Stimulated activated effector memory CD8-positive, alpha-beta T cell treated with anti-CD3 and anti-CD28 coated beads, Interleukin-12 subunit alpha, Interleukin-12 subunit beta, amount 100 ng/mL, for 72 hours (primary cell): ENCODE measurements around the gene YWHAG.
A peak's percentile ranks its signal among the peaks of the same experiment; 100 is the strongest.

Source experiments
- ATAC-seq: fragments of 150-1000 bp; cut with Tn5 transposase; 2 replicates; pipeline ENCODE4 v1.10.0; 2021
- DNase-seq, 2 donors: peaks; one replicate each; pipeline ENCODE4 v3.0.0; 2021 to 2022; ENCODE audit warnings: low spot score in 2 of 2
- H3K27ac Mint-ChIP-seq: one replicate; pipeline ENCODE4 v1.8.0; 2022; ENCODE audit warnings: mild to moderate bottlenecking, mixed read lengths
- H3K36me3 Mint-ChIP-seq: one replicate; pipeline ENCODE4 v1.8.0; 2022; ENCODE audit warnings: mild to moderate bottlenecking, mixed read lengths
- H3K4me1 Mint-ChIP-seq: one replicate; pipeline ENCODE4 v1.8.0; 2022; ENCODE audit warnings: mixed read lengths
- H3K4me3 Mint-ChIP-seq: one replicate; pipeline ENCODE4 v1.8.0; 2022; ENCODE audit warnings: mild to moderate bottlenecking, mixed read lengths
- H3K9me3 Mint-ChIP-seq: one replicate; pipeline ENCODE4 v1.8.0; 2022; ENCODE audit warnings: mixed read lengths

Gene YWHAG

DNA sequence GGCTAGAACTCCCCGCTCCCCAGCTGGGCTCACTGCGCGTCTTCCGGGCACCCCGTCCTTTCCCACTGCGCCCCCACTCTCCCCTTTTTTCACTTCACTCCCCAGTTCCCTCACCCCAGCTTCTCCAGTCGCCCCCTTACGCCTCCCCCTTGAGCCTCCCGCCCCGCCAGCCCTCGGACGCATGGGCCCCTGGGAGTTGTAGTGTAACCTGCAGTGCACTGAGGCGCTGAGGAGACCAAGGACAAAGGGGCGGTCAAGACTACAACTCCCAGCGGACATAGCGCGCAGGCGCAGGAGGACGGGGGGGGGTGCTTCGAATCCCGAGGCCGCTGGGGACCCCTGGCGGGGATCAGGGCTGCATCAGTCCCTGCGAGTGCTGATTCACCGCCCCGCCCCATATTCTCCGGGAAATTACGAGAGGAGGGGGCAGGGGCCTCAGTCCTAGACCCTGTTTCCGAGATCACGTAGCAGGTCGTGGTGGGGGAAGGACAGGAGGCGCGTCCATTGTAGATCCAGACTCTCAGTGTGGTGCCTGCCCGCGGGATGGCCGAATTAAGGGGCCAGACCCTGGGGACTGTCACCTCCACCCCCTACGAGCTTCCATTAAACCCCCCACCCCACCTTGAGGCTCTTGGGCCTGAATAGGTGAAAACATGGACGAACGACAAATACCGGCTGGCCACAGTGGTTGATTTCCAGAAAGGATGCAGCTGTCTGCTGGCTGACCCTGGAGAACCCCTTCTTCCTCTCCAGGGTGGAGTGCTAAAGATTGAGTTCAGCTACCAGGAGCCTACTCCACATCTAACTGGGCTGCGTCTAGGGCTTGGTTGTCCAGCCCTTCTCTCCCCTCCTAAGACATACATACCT lies 553 bp upstream of the YWHAG start:
- no peaks in the 10 kb centered on the region for H3K9me3 Mint-ChIP-seq
- H3K36me3 Mint-ChIP-seq: peaks cover 48% of the 10 kb centered on the region
- peaks cover 46% of the 10 kb centered on the region for H3K4me1 Mint-ChIP-seq
- peak overlapping the region; percentile 99 for H3K27ac Mint-ChIP-seq
- DNase-seq (peak in 1 of 2 donors; percentile 93), ATAC-seq (peak; percentile 97)
- H3K4me3 Mint-ChIP-seq: peak overlapping the region; percentile 91

DNA sequence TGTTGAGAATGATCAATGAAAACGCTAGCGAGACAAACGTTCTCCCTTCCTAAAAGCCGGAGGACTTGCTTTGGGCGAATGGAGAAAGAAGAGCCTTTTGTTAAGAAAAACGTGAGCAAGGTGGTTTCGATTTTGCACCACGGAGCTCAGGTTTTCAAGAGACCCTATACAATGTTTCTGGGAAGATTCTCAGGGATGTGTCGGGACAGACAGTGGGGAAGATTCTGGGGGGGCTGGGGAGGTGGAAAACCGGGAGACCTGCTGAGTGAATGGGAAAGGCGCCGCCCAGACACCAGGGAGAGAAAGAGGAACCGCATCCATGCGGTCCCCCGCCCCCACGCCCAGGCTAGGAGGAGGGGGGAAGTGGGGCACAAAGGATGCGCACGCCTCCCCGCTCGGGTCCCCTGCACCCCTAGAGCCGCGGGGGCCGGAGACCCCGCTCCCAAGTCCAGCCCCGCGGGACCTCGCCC lies 745 bp downstream of the YWHAG start:
- DNase-seq: no peak
- Mint-ChIP-seq H3K27ac (peak overlapping the region; percentile 99), H3K4me3 (peak overlapping the region; percentile 91), H3K4me1 (peaks cover 41% of the 10 kb centered on the region), H3K9me3 (no peaks in the 10 kb centered on the region), H3K36me3 (peaks cover 61% of the 10 kb centered on the region)
- no peak for ATAC-seq

DNA sequence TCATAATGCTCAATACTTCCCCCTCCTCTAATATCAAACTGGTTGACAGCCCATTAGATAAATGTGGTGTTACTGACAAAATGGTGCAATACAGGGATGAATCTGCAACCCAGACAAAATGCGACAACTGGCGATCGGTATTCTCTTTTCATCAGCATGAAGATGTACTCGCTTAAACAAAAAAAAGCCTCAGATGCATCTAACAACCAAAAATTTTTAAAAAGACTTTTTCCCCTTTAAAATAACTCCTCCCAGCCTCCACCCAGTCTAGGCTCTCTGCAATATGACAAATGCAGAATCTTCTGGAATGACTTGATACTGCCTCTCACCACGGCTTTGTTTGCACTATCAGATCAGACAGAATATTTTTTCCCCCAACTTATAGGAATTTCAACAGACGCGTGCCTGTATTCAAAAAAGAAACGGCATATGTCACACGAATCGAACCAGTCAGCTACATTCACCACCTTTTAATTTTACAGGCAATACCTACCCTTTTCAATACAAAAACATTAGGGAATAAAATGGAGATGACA lies 1.2 kb downstream of the YWHAG start:
- H3K4me1 Mint-ChIP-seq: peaks cover 44% of the 10 kb centered on the region
- no peak for ATAC-seq
- DNase-seq: no peak
- H3K4me3 Mint-ChIP-seq: peak overlapping the region; percentile 91
- peaks cover 66% of the 10 kb centered on the region for H3K36me3 Mint-ChIP-seq
- no peaks in the 10 kb centered on the region for H3K9me3 Mint-ChIP-seq
- H3K27ac Mint-ChIP-seq: peak overlapping the region; percentile 99

DNA sequence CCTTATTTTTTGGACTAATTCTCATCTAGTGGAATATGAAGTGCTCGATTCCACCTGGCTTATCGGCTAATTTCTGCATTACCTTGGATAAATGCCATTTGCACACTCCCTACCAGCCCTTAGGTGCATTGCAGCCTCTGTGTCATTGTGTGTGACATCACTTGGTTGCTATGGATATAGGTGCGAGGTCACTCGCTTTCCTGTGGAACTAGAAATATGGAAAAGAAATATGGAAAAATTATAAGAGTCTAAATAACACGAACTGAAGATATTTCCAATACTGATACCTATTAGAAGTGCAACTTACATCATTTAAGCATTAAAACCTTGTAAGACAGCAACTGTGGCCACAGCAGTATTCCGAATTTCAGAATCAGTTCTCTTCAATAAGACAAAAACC lies 2.0 kb downstream of the YWHAG start:
- Mint-ChIP-seq H3K36me3 (peaks cover 74% of the 10 kb centered on the region), H3K4me3 (peak overlapping the region; percentile 91), H3K4me1 (peaks cover 51% of the 10 kb centered on the region), H3K9me3 (no peaks in the 10 kb centered on the region), H3K27ac (peak overlapping the region; percentile 99)
- DNase-seq (no peak), ATAC-seq (no peak)

DNA sequence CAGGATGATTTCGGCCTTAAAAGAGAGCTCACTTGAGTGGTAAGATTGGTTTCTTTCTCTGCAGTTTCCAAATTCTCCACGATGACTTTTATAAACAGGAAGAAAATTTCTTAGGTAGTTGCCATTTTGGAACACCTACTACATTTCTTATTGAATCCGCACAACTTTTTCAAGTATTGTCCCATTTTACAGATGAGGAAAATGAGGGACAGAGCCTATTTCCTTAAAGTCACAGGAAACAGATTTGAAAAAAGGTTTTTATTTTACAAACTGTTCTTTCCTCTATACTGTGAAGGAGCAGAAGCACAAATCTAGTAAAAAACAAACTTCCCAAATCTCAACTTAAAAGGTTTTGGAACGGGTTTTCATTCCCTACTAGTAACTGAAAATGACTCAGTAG lies 2.7 kb downstream of the YWHAG start:
- Mint-ChIP-seq H3K27ac (no peak overlapping the region), H3K36me3 (peaks cover 81% of the 10 kb centered on the region), H3K4me1 (peaks cover 58% of the 10 kb centered on the region), H3K4me3 (no peak overlapping the region), H3K9me3 (no peaks in the 10 kb centered on the region)
- ATAC-seq: no peak
- no peak for DNase-seq

DNA sequence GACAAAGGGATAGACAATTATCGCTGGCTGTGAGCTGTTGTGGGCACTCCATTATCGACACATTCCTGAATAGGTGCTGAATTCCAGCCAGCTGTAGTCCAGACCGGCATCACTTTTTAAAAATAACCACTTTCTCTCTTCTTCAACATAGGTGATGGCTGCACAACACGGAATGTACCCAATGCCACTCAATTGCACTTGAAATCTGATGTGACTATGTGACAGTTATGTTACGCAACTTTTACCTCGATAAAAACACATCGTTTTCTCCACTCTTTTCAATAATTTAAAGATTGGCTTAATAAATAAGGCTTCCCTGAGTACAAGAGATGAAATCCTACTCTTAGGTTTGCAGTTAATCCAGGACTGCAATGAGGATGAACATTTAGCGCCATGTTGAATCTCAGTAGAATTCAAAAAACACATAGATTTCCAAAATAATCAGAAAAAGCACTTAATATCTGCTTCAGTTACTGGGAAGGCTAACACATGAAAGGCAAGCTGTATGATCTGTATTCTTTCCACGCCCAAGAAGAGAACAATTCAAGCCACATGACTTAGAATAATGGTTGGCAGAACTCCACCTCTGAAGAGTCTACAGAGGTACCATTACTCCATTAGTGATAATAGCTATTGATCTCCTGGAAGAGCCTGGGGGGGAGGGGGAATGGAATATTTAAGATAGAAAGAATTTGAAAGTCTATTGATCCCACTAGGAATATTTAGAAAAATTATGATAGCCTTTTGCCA lies 3.6 kb downstream of the YWHAG start:
- Mint-ChIP-seq H3K4me3 (no peak overlapping the region), H3K27ac (no peak overlapping the region), H3K36me3 (peaks cover 90% of the 10 kb centered on the region), H3K9me3 (no peaks in the 10 kb centered on the region), H3K4me1 (peaks cover 61% of the 10 kb centered on the region)
- no peak for ATAC-seq
- no peak for DNase-seq

DNA sequence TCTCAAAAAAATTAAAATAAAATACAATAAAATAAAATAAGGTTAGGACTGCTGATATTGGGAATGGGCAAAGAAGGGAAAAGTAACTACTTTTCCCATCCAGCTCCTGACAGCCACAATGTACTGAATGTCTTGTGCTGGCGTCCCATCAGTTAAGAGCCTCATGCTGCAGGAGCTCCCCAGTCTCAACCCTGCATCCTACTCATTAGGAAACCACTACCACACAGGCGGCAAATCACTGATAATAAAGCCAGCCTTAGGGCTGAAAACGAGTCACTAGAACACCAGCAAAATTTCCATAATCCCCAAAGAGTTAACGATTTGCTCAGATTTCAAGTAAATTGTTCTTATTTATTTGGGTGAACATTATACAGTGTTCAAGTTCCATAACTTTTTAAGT lies 4.3 kb downstream of the YWHAG start:
- no peak overlapping the region for H3K27ac Mint-ChIP-seq
- peaks cover 95% of the 10 kb centered on the region for H3K36me3 Mint-ChIP-seq
- no peak for ATAC-seq
- no peak overlapping the region for H3K4me3 Mint-ChIP-seq
- no peaks in the 10 kb centered on the region for H3K9me3 Mint-ChIP-seq
- H3K4me1 Mint-ChIP-seq: peaks cover 61% of the 10 kb centered on the region
- DNase-seq: no peak

DNA sequence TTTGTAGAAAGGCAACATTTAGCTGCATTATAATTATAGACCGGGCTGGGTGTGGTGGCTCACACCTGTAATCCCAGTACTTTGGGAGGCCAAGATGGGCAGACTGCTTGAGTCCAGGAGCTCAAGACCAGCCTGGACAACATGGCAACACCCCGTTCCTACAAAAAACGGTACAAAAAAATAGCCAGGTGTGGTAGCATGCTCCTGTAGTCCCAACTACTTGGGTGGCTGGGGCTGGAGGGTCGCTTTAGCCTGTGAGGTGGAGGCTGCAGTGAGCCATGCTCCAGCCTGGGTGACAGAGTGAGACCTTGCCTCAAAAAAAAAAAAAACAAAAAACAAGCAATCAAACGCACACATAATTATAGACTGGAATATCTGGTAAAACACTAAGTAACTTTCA lies 5.0 kb downstream of the YWHAG start:
- ATAC-seq: no peak
- peaks cover 95% of the 10 kb centered on the region for H3K36me3 Mint-ChIP-seq
- no peak overlapping the region for H3K4me3 Mint-ChIP-seq
- DNase-seq: no peak
- peaks cover 64% of the 10 kb centered on the region for H3K4me1 Mint-ChIP-seq
- no peak overlapping the region for H3K27ac Mint-ChIP-seq
- H3K9me3 Mint-ChIP-seq: no peaks in the 10 kb centered on the region

DNA sequence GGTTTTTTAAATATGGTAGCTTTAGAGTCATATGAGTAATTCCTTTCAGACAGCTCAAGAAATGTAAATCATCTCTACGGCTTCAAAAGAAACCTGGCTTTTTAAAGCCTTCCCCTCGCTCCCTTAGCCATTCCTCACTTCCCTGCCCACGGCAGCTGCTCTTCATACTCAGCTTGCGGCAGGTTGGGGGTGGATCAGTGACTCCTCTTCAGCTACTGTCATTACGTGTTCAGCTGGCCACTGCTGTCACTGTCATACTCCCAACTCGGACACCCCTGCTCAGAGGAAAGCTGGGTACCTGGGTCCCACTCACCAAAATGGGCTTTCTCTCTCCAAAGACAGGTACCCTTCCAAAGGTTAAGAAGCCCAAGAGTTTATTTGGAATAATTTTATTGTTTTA lies 6.6 kb downstream of the YWHAG start:
- DNase-seq (no peak), ATAC-seq (peak; percentile 52)
- peaks cover 64% of the 10 kb centered on the region for H3K4me1 Mint-ChIP-seq
- H3K36me3 Mint-ChIP-seq: peaks cover 98% of the 10 kb centered on the region
- peak overlapping the region; percentile 26 for H3K27ac Mint-ChIP-seq
- H3K4me3 Mint-ChIP-seq: no peak overlapping the region
- no peaks in the 10 kb centered on the region for H3K9me3 Mint-ChIP-seq

DNA sequence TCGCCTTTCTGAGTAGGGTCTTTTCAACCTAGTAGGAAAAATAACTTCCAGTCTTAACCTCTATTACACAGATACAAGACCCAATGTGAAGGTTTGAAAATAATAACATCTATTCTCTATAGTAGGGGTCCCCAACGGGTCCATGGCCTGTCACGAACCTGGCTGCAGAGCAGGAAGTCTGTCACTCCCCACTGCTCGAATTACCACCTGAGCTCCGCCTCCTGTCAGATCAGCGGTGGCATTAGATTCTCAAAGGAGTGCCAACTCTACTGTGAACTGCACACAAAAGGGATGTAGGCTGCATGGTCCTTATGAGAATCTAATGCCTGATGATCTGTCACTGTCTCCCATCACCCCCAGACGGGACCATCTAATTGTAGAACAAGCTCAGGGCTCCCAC lies 7.4 kb downstream of the YWHAG start:
- H3K4me3 Mint-ChIP-seq: no peak overlapping the region
- no peaks in the 10 kb centered on the region for H3K9me3 Mint-ChIP-seq
- peak overlapping the region; percentile 26 for H3K27ac Mint-ChIP-seq
- ATAC-seq: no peak
- no peak for DNase-seq
- peaks cover 98% of the 10 kb centered on the region for H3K36me3 Mint-ChIP-seq
- H3K4me1 Mint-ChIP-seq: peaks cover 67% of the 10 kb centered on the region

DNA sequence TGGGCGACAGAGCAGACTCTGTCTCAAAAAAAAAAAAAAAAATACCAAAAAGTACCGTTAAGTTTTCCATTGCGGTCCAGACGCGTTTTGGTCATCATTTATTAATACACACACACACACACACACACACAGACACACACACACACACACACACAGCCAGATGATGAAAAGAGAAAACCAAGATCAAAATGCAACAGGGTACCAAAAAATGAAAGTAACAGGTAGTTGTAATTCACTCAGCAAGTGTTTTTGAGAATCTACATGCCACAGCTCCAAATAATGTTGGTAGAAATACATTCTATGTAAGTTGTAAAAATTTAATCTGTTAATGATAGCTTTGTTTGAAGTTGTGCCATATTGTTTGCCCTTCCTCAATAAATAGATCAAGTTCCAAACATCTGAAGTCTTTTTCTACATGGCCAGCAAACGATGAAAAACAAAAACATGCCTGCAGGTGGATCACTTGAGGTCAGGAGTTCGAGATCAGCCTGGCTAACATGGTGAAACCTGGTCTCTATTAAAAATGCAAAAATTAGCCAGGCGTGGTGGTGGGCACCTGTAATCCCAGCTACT lies 9.4 kb downstream of the YWHAG start:
- Mint-ChIP-seq H3K9me3 (no peaks in the 10 kb centered on the region), H3K4me3 (no peak overlapping the region), H3K36me3 (peaks cover 100% of the 10 kb centered on the region), H3K27ac (peak overlapping the region; percentile 40), H3K4me1 (peaks cover 68% of the 10 kb centered on the region)
- DNase-seq (no peak), ATAC-seq (no peak)

DNA sequence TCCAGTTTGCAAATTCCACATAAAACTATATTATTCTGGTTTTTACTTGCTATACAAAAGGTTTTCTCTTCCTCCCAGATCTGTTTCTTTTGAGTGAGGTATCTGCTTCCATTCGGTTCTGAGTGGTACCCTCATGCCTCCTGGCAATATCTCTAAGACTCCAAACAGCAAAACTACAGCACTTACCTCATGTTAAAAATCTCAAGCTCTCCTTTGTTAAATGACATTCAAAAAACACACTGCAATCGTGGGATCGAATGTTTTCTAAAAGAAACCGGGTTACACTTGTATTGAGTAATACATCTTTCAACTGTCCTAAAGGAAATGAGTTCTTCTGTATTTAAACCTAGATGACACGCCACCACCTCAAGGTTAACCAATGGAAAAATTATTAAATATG lies 11.1 kb downstream of the YWHAG start:
- peaks cover 100% of the 10 kb centered on the region for H3K36me3 Mint-ChIP-seq
- DNase-seq: no peak
- no peak overlapping the region for H3K4me3 Mint-ChIP-seq
- no peaks in the 10 kb centered on the region for H3K9me3 Mint-ChIP-seq
- H3K4me1 Mint-ChIP-seq: peaks cover 80% of the 10 kb centered on the region
- peak overlapping the region; percentile 81 for H3K27ac Mint-ChIP-seq
- ATAC-seq: no peak

DNA sequence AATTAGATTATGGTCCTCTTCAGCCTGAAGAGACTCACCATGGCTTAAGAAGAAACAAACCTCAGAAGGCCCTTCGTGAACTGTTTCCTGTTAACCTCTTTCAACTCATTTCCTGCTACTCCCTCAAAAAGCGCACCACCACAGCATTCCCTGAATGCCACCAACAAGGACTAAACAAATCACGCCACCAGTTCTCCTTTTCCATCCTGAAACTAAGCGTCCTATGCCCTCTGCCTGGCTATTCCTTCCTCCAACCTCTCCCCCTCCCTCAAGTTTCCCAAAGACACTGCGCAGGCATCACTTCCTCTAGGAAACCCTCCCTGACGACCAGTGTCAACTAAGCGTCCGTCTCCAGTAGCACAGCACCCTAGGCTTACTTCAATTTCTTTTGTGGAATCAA lies 12.0 kb downstream of the YWHAG start:
- no peaks in the 10 kb centered on the region for H3K9me3 Mint-ChIP-seq
- DNase-seq: no peak
- H3K36me3 Mint-ChIP-seq: peaks cover 100% of the 10 kb centered on the region
- peak overlapping the region; percentile 81 for H3K27ac Mint-ChIP-seq
- H3K4me3 Mint-ChIP-seq: no peak overlapping the region
- peaks cover 80% of the 10 kb centered on the region for H3K4me1 Mint-ChIP-seq
- no peak for ATAC-seq

DNA sequence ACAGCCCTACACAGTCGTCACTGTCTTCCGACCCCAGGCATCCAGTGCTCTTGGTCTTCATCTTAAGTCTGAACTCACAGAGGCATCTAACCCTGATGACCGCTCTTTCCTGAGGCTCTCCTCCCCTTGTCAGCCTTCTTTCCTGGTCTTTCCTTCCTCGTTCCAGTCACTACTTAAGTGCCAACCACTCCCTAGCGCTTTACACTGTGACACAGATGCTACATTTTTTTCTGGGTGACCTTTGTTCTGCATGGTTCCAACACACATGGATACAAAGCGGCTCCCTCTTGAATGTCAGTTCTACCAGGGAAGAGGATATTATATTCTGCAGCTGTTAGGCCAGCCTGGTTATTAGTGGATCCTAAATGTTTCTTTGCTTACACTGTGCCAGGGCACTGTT lies 12.7 kb downstream of the YWHAG start:
- peak overlapping the region; percentile 81 for H3K27ac Mint-ChIP-seq
- H3K4me1 Mint-ChIP-seq: peaks cover 78% of the 10 kb centered on the region

DNA sequence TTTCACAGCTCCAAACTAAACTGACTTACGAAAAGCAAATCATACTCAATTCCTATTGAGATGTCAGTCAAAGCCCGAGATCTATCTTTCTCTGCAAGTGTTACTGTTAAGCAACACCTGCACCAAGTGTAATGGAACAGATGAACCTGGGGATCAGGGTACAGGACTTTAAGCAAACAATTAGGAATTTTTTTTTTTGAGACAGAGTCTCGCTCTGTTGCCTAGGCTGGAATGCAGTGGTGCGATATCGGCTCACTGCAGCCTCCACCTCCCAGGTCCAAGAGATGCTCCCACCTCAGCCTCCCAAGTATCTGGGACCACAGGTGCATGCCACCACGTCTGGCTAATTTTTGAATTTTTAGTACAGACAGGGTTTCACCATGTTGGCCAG lies 14.9 kb downstream of the YWHAG start:
- DNase-seq: no peak
- H3K4me3 Mint-ChIP-seq: no peak overlapping the region
- H3K27ac Mint-ChIP-seq: peak overlapping the region; percentile 4
- H3K36me3 Mint-ChIP-seq: peaks cover 100% of the 10 kb centered on the region
- no peak for ATAC-seq
- peaks cover 80% of the 10 kb centered on the region for H3K4me1 Mint-ChIP-seq
- no peaks in the 10 kb centered on the region for H3K9me3 Mint-ChIP-seq

More for the DNA sequence above, 12.7 kb downstream of the YWHAG start:
- Mint-ChIP-seq H3K9me3 (no peaks in the 10 kb centered on the region), H3K4me3 (no peak overlapping the region), H3K36me3 (peaks cover 100% of the 10 kb centered on the region)
- DNase-seq (no peak), ATAC-seq (no peak)
